GM23248 (cell line): Measurements from ENCODE around the gene SEMA5A. TPM values are rescaled to one million over a fixed set of nuclear protein-coding genes. Genes with fewer than 3 reads are reported as not detected.

Source experiments
- DNase-seq: peaks from one replicate; pipeline ENCODE4 v3.0.0-alpha.2; 2015
- H2AFZ ChIP-seq: fragments of 200-600 bp; sonication (generic); 2 replicates; pipeline ENCODE4 v1.6.1; 2016; ENCODE audit warnings: antibody characterized with exemption
- H3F3A ChIP-seq: fragments of 200-600 bp; sonication (generic); 2 replicates; pipeline ENCODE4 v1.6.1; 2016; ENCODE audit warnings: mild to moderate bottlenecking, antibody characterized with exemption, mixed run types; ENCODE audit not compliant: insufficient read depth
- H3K27ac ChIP-seq: fragments of 200-600 bp; sonication (generic); 2 replicates; pipeline ENCODE4 v1.5.1; 2016; ENCODE audit warnings: mild to moderate bottlenecking
- H3K27me3 ChIP-seq: fragments of 200-600 bp; sonication (generic); replicated peaks from 2 replicates; pipeline ENCODE4 v1.6.1; 2016; ENCODE audit warnings: mild to moderate bottlenecking; ENCODE audit not compliant: insufficient read depth
- H3K36me3 ChIP-seq: fragments of 200-600 bp; sonication (generic); 2 replicates; pipeline ENCODE4 v1.6.1; 2016; ENCODE audit warnings: low read depth, mild to moderate bottlenecking
- H3K4me1 ChIP-seq: fragments of 200-600 bp; sonication (generic); 2 replicates; pipeline ENCODE4 v1.6.1; 2016; ENCODE audit warnings: mild to moderate bottlenecking; ENCODE audit not compliant: insufficient read depth
- H3K4me2 ChIP-seq: fragments of 200-600 bp; sonication (generic); one replicate; pipeline ENCODE4 v1.6.1; 2016; ENCODE audit warnings: mild to moderate bottlenecking; ENCODE audit not compliant: unreplicated experiment
- H3K4me3 ChIP-seq: fragments of 200-600 bp; sonication (generic); 2 replicates; pipeline ENCODE4 v1.5.1; 2016; ENCODE audit warnings: mild to moderate bottlenecking
- H3K79me2 ChIP-seq: fragments of 200-600 bp; sonication (generic); 2 replicates; pipeline ENCODE4 v1.6.1; 2016; ENCODE audit warnings: mild to moderate bottlenecking; ENCODE audit not compliant: insufficient read depth
- H3K9ac ChIP-seq: fragments of 200-600 bp; sonication (generic); 2 replicates; pipeline ENCODE4 v1.6.1; 2016; ENCODE audit warnings: mild to moderate bottlenecking
- H3K9me2 ChIP-seq: fragments of 200-600 bp; sonication (generic); 2 replicates; pipeline ENCODE4 v1.6.1; 2016; ENCODE audit warnings: mixed run types, mild to moderate bottlenecking, moderate library complexity; ENCODE audit not compliant: insufficient read depth
- H3K9me3 ChIP-seq: fragments of 200-600 bp; sonication (generic); one replicate; pipeline ENCODE4 v1.6.1; 2017; ENCODE audit warnings: low read depth
- H4K20me1 ChIP-seq: fragments of 200-600 bp; sonication (generic); 2 replicates; pipeline ENCODE4 v1.6.0; 2016; ENCODE audit not compliant: insufficient read depth
- EZH2 ChIP-seq: fragments of 200-600 bp; sonication (generic); IDR thresholded peaks from 2 replicates; pipeline ENCODE4 v1.6.1; 2018; ENCODE audit warnings: antibody characterized with exemption, mild to moderate bottlenecking; ENCODE audit not compliant: insufficient read depth, poor library complexity, severe bottlenecking
- EZH2phosphoT487 ChIP-seq: fragments of 200-600 bp; sonication (generic); IDR thresholded peaks from 2 replicates; pipeline ENCODE4 v1.6.1; 2018; ENCODE audit warnings: antibody characterized with exemption, moderate library complexity, mild to moderate bottlenecking, low read depth; ENCODE audit not compliant: insufficient read depth
- WGBS, 2 experiments: methylation state at CpG; one replicate each; pipeline ENCODE4 v1.1.6; 2015 to 2017; ENCODE audit warnings: low lambda C conversion rate in 2 of 2, low coverage in 1 of 2; ENCODE audit errors: missing lambda C conversion rate in 2 of 2; 5-methylcytosine and 5-hydroxymethylcytosine counted together
- in situ Hi-C: fragments of 300-500 bp; cut with MboI; formaldehyde crosslinking; loops from 2 replicates; pipeline ENCODE4 v1.15.0; 2020
- polyA plus RNA-seq: library from polyadenylated mRNA; unstranded; fragments of >200 nt; fragmentation: Nextera tagmentation; extraction: Ambion mirVana; gene quantifications from 2 replicates; pipeline ENCODE4 v1.2.1, GENCODE V29; 2016
- total RNA-seq: library from RNA; depleted of rRNA; stranded (reverse); fragments of >200 nt; shearing (Covaris generic); gene quantifications from 2 replicates; pipeline ENCODE4 v1.2.3, GENCODE V29; 2014

The SEMA5A gene
- total and polyA plus RNA-seq, 2 experiments from 2014 or later, result 33.5 to 38.2 TPM

- Histone ChIP-seq H3K27me3 (no peaks in the 10 kb centered on the region), H3K9me2 (no peaks in the 10 kb centered on the region), H3K79me2 (no peaks in the 10 kb centered on the region), H3K9me3 (no peaks in the 10 kb centered on the region), H3K4me3 (no peak overlapping the region), H4K20me1 (no peaks in the 10 kb centered on the region), H3K4me1 (no peaks in the 10 kb centered on the region), H2AFZ (no peak overlapping the region), H3K36me3 (no peaks in the 10 kb centered on the region), H3K27ac (no peak overlapping the region), H3K9ac (no peak overlapping the region), H3F3A (no peaks in the 10 kb centered on the region), H3K4me2 (no peak overlapping the region)
- DNase-seq, result no peak
- in situ Hi-C loops, result no loop called here
- 97% methylated on average over 3 of the region's 3 CpGs for WGBS, 2 experiments
- no peak for TF ChIP-seq EZH2phosphoT487
- TF ChIP-seq EZH2, result no peak
Observed at GRCh38 chr5:9387879-9388278, 158.0 kb downstream of the SEMA5A start.

GRCh38 chr5:9386945-9387344 lies 158.9 kb downstream of the SEMA5A start:
- WGBS, 2 experiments, result 87 to 93% methylated on average over 4 of the region's 4 CpGs
- H3K27ac ChIP-seq, result no peak overlapping the region

GRCh38 chr5:9382522-9382921 lies 163.4 kb downstream of the SEMA5A start:
- Histone ChIP-seq H3K9ac (no peak overlapping the region), H3K9me3 (no peaks in the 10 kb centered on the region), H3K27ac (no peak overlapping the region), H4K20me1 (no peaks in the 10 kb centered on the region), H3K4me1 (no peaks in the 10 kb centered on the region), H3K36me3 (peaks cover 16% of the 10 kb centered on the region), H3K4me2 (no peak overlapping the region), H3K79me2 (no peaks in the 10 kb centered on the region), H3K4me3 (no peak overlapping the region), H3K27me3 (no peaks in the 10 kb centered on the region), H3F3A (no peaks in the 10 kb centered on the region), H3K9me2 (no peaks in the 10 kb centered on the region), H2AFZ (no peak overlapping the region)
- in situ Hi-C loops, result no loop called here
- WGBS, 2 experiments, result 76 to 89% methylated on average over 1 of the region's 1 CpG
- no peak for DNase-seq
- TF ChIP-seq EZH2phosphoT487 (no peak), EZH2 (no peak)

More at GRCh38 chr5:9386945-9387344, 158.9 kb downstream of the SEMA5A start:
- Histone ChIP-seq H3K79me2 (no peaks in the 10 kb centered on the region), H3K4me3 (no peak overlapping the region), H3K9ac (no peak overlapping the region), H3K4me1 (no peaks in the 10 kb centered on the region), H2AFZ (no peak overlapping the region), H3K9me3 (no peaks in the 10 kb centered on the region), H3K9me2 (no peaks in the 10 kb centered on the region), H3K4me2 (no peak overlapping the region), H3K36me3 (no peaks in the 10 kb centered on the region), H3F3A (no peaks in the 10 kb centered on the region), H3K27me3 (no peaks in the 10 kb centered on the region), H4K20me1 (no peaks in the 10 kb centered on the region)
- DNase-seq, result no peak
- in situ Hi-C loops, result no loop called here
- TF ChIP-seq EZH2phosphoT487 (no peak), EZH2 (no peak)

- H3F3A ChIP-seq, result no peaks in the 10 kb centered on the region
- no peaks in the 10 kb centered on the region for H3K27me3 ChIP-seq
- no peaks in the 10 kb centered on the region for H3K79me2 ChIP-seq
- no peak for TF ChIP-seq EZH2
- TF ChIP-seq EZH2phosphoT487, result no peak
- H3K4me3 ChIP-seq, result no peak overlapping the region
- peaks cover 2% of the 10 kb centered on the region; the same call in 1 of the 2 replicates for H3K4me1 ChIP-seq
- H3K4me2 ChIP-seq, result no peak overlapping the region
- in situ Hi-C loops, result no loop called here
- peaks cover 16% of the 10 kb centered on the region for H3K36me3 ChIP-seq
- H3K9ac ChIP-seq, result no peak overlapping the region
- H3K27ac ChIP-seq, result no peak overlapping the region
- no peak overlapping the region for H2AFZ ChIP-seq
- no peak for DNase-seq
- H3K9me2 ChIP-seq, result no peaks in the 10 kb centered on the region
- no peaks in the 10 kb centered on the region for H4K20me1 ChIP-seq
- no peaks in the 10 kb centered on the region for H3K9me3 ChIP-seq
Observed at GRCh38 chr5:9381464-9381863, 164.4 kb downstream of the SEMA5A start.

- 91 to 92% methylated on average over 7 of the region's 7 CpGs for WGBS, 2 experiments
- no peaks in the 10 kb centered on the region for H3K79me2 ChIP-seq
- no peak overlapping the region for H3K9ac ChIP-seq
- no peaks in the 10 kb centered on the region for H3F3A ChIP-seq
- H3K27me3 ChIP-seq, result no peaks in the 10 kb centered on the region
- in situ Hi-C loops, result no loop called here
- no peaks in the 10 kb centered on the region for H3K9me3 ChIP-seq
- H4K20me1 ChIP-seq, result no peaks in the 10 kb centered on the region
- H2AFZ ChIP-seq, result no peak overlapping the region
- TF ChIP-seq EZH2 (no peak), EZH2phosphoT487 (no peak)
- H3K4me1 ChIP-seq, result peaks cover 4% of the 10 kb centered on the region; the same call in 1 of the 2 replicates
- no peak for DNase-seq
- no peak overlapping the region for H3K27ac ChIP-seq
- H3K36me3 ChIP-seq, result peaks cover 16% of the 10 kb centered on the region
- no peaks in the 10 kb centered on the region for H3K9me2 ChIP-seq
- H3K4me3 ChIP-seq, result no peak overlapping the region
- no peak overlapping the region for H3K4me2 ChIP-seq
Observed at GRCh38 chr5:9380109-9380508, 165.8 kb downstream of the SEMA5A start.
